Adrenal gland (tissue), 5 donors: ENCODE data around the gene PRDM8.

Experiments used
- CTCF ChIP-seq, 6 experiments: fragments of 450-650 bp in 4 of 6; fragments of 200-600 bp in 2 of 6; sonication (generic) in 1 of 6; IDR thresholded peaks; 1 replicate in 5 of 6; 2 replicates in 1 of 6; pipeline versions ENCODE4 v1.5.1 to v1.8.0; 2016 to 2021; ENCODE audit warnings: antibody characterized with exemption in 6 of 6, mild to moderate bottlenecking in 2 of 6, moderate library complexity in 1 of 6
- POLR2A ChIP-seq, 2 donors: fragments of 450-650 bp; IDR thresholded peaks; one replicate each; pipeline ENCODE4 v1.6.1; 2017; ENCODE audit warnings: antibody characterized with exemption in 2 of 2, mild to moderate bottlenecking in 2 of 2, moderate library complexity in 1 of 2
- donor health status: DM: no; HTN: no; CAD: no.

- TF ChIP-seq CTCF (IDR thresholded peaks at IDR 0.05) (no peak), POLR2A (IDR thresholded peaks at IDR 0.05) (no peak)
Observed at GRCh38 chr4:80202741-80203553, 5.6 kb downstream of the PRDM8 start.
